DOHH2 (cell line): ENCODE results near the gene ZFHX3.

Experiments used
- EZH2phosphoT487 ChIP-seq: fragments of 200-600 bp; sonication (generic); IDR thresholded peaks from 2 replicates; pipeline ENCODE4 v1.6.1; 2017; ENCODE audit warnings: borderline replicate concordance, mild to moderate bottlenecking, antibody characterized with exemption, low read length, moderate library complexity, mixed read lengths
- TF ChIP-seq, protein P1 (sequence below): fragments of 200-600 bp; sonication (generic); IDR thresholded peaks from one replicate; pipeline ENCODE4 v1.5.1; 2014; ENCODE audit warnings: antibody characterized with exemption, mild to moderate bottlenecking, low read depth, low read length; ENCODE audit not compliant: poor library complexity, severe bottlenecking

DNA sequence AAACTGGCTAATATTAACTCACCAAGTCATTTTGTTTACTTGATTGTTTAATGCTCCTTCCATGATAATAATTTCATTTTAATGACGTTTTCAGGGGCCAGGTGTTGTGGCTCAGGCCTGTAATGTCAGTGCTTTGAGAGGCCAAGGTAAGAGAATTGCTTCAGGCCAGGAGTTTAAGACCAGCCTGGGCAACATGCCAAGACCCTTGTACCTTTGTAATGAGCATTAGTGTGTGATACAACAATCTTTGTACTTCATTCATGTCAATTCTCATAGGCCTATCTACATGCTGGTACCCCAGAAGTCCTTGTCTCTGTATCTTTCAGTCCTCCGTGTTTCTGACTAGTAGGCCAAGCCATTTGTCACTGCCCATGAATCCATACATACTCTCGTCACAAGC is 296.9 kb downstream of the ZFHX3 start:
- TF ChIP-seq, protein P1, sequence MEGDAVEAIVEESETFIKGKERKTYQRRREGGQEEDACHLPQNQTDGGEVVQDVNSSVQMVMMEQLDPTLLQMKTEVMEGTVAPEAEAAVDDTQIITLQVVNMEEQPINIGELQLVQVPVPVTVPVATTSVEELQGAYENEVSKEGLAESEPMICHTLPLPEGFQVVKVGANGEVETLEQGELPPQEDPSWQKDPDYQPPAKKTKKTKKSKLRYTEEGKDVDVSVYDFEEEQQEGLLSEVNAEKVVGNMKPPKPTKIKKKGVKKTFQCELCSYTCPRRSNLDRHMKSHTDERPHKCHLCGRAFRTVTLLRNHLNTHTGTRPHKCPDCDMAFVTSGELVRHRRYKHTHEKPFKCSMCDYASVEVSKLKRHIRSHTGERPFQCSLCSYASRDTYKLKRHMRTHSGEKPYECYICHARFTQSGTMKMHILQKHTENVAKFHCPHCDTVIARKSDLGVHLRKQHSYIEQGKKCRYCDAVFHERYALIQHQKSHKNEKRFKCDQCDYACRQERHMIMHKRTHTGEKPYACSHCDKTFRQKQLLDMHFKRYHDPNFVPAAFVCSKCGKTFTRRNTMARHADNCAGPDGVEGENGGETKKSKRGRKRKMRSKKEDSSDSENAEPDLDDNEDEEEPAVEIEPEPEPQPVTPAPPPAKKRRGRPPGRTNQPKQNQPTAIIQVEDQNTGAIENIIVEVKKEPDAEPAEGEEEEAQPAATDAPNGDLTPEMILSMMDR = no peak
- no peak for TF ChIP-seq EZH2phosphoT487
